IPS-18a (cell line): Measurements from ENCODE around the gene TWSG1.
A peak's percentile ranks its signal among the peaks of the same experiment; 100 is the strongest.
"Not testable (repeated sequence)": the region's sequence is repeated elsewhere in the genome, so short reads cannot be mapped to it uniquely, and the experiment has no call there.

Experiments
- H3K27ac ChIP-seq: one replicate; pipeline ENCODE4 v1.5.1; 2013; ENCODE audit warnings: low read length
- H3K27me3 ChIP-seq: one replicate; pipeline ENCODE4 v1.6.1; 2013; ENCODE audit warnings: mild to moderate bottlenecking, low read length; ENCODE audit not compliant: control insufficient read depth, insufficient read depth
- H3K36me3 ChIP-seq: one replicate; pipeline ENCODE4 v1.6.1; 2013; ENCODE audit warnings: low read depth, low read length; ENCODE audit not compliant: control insufficient read depth
- H3K4me1 ChIP-seq: one replicate; pipeline ENCODE4 v1.6.1; 2013; ENCODE audit warnings: low read depth, low read length; ENCODE audit not compliant: control insufficient read depth
- H3K4me3 ChIP-seq: one replicate; pipeline ENCODE4 v1.5.1; 2013; ENCODE audit warnings: low read length
- H3K9ac ChIP-seq: one replicate; pipeline ENCODE4 v1.6.1; 2013; ENCODE audit warnings: mild to moderate bottlenecking, low read length, moderate library complexity
- H3K9me3 ChIP-seq: one replicate; pipeline ENCODE4 v1.6.1; 2013; ENCODE audit warnings: low read depth, low read length; ENCODE audit not compliant: control insufficient read depth

Gene TWSG1

GRCh38 chr18:9428862-9429661 lies 94.5 kb downstream of the TWSG1 start:
- H3K27ac ChIP-seq: no peak overlapping the region
- no peaks in the 10 kb centered on the region for H3K36me3 ChIP-seq
- H3K27me3 ChIP-seq: no peaks in the 10 kb centered on the region
- H3K4me3 ChIP-seq: no peak overlapping the region
- no peak overlapping the region for H3K9ac ChIP-seq
- H3K9me3 ChIP-seq: no peaks in the 10 kb centered on the region
- peaks cover 2% of the 10 kb centered on the region for H3K4me1 ChIP-seq

GRCh38 chr18:9429662-9429993 lies 95.1 kb downstream of the TWSG1 start:
- peaks cover 5% of the 10 kb centered on the region for H3K4me1 ChIP-seq
- H3K36me3 ChIP-seq: no peaks in the 10 kb centered on the region
- H3K27me3 ChIP-seq: no peaks in the 10 kb centered on the region
- no peak overlapping the region for H3K9ac ChIP-seq
- H3K9me3 ChIP-seq: no peaks in the 10 kb centered on the region
- H3K27ac ChIP-seq: no peak overlapping the region
- H3K4me3 ChIP-seq: no peak overlapping the region

- not testable (repeated sequence) for H3K36me3 ChIP-seq, H3K4me3 ChIP-seq, H3K9ac ChIP-seq, H3K4me1 ChIP-seq, H3K27ac ChIP-seq, H3K9me3 ChIP-seq, H3K27me3 ChIP-seq
These were observed 95.7 kb downstream of the TWSG1 start for GRCh38 chr18:9430315-9430714.

- Histone ChIP-seq H3K9ac (no peak overlapping the region), H3K4me3 (no peak overlapping the region), H3K9me3 (no peaks in the 10 kb centered on the region), H3K4me1 (peaks cover 6% of the 10 kb centered on the region), H3K36me3 (no peaks in the 10 kb centered on the region), H3K27me3 (no peaks in the 10 kb centered on the region), H3K27ac (no peak overlapping the region)
These were observed 96.7 kb downstream of the TWSG1 start for GRCh38 chr18:9431296-9431695.

- H3K4me3 ChIP-seq, H3K27me3 ChIP-seq, H3K4me1 ChIP-seq, H3K9ac ChIP-seq, H3K36me3 ChIP-seq, H3K27ac ChIP-seq, H3K9me3 ChIP-seq: not testable (repeated sequence)
These were observed 98.5 kb downstream of the TWSG1 start for GRCh38 chr18:9433122-9433521.

GRCh38 chr18:9433671-9434121 lies 99.1 kb downstream of the TWSG1 start:
- Histone ChIP-seq H3K27me3 (no peaks in the 10 kb centered on the region), H3K27ac (no peak overlapping the region), H3K4me1 (peaks cover 9% of the 10 kb centered on the region), H3K9me3 (no peaks in the 10 kb centered on the region), H3K36me3 (no peaks in the 10 kb centered on the region), H3K4me3 (no peak overlapping the region), H3K9ac (no peak overlapping the region)

GRCh38 chr18:9434122-9434701 lies 99.6 kb downstream of the TWSG1 start:
- no peak overlapping the region for H3K27ac ChIP-seq
- H3K36me3 ChIP-seq: no peaks in the 10 kb centered on the region
- H3K27me3 ChIP-seq: no peaks in the 10 kb centered on the region
- H3K4me1 ChIP-seq: peaks cover 9% of the 10 kb centered on the region
- peak overlapping the region; percentile 48 for H3K9ac ChIP-seq
- no peaks in the 10 kb centered on the region for H3K9me3 ChIP-seq
- no peak overlapping the region for H3K4me3 ChIP-seq

- H3K4me3 ChIP-seq: no peak overlapping the region
- H3K36me3 ChIP-seq: no peaks in the 10 kb centered on the region
- H3K9ac ChIP-seq: no peak overlapping the region
- peaks cover 9% of the 10 kb centered on the region for H3K4me1 ChIP-seq
- H3K9me3 ChIP-seq: no peaks in the 10 kb centered on the region
- no peak overlapping the region for H3K27ac ChIP-seq
- H3K27me3 ChIP-seq: no peaks in the 10 kb centered on the region
These were observed 100.5 kb downstream of the TWSG1 start for GRCh38 chr18:9435041-9435440.

- no peak overlapping the region for H3K27ac ChIP-seq
These were observed 101.8 kb downstream of the TWSG1 start for GRCh38 chr18:9436206-9436929.

GRCh38 chr18:9437021-9437437 lies 102.5 kb downstream of the TWSG1 start:
- Histone ChIP-seq H3K9me3 (no peaks in the 10 kb centered on the region), H3K27me3 (no peaks in the 10 kb centered on the region), H3K27ac (no peak overlapping the region), H3K9ac (no peak overlapping the region), H3K4me1 (peaks cover 9% of the 10 kb centered on the region), H3K4me3 (no peak overlapping the region), H3K36me3 (no peaks in the 10 kb centered on the region)

More at GRCh38 chr18:9436206-9436929, 101.8 kb downstream of the TWSG1 start:
- H3K9me3 ChIP-seq: no peaks in the 10 kb centered on the region
- H3K4me1 ChIP-seq: peaks cover 9% of the 10 kb centered on the region
- no peaks in the 10 kb centered on the region for H3K27me3 ChIP-seq
- H3K4me3 ChIP-seq: no peak overlapping the region
- no peaks in the 10 kb centered on the region for H3K36me3 ChIP-seq
- H3K9ac ChIP-seq: no peak overlapping the region

- Histone ChIP-seq H3K27me3 (no peaks in the 10 kb centered on the region), H3K27ac (no peak overlapping the region), H3K9ac (no peak overlapping the region), H3K36me3 (no peaks in the 10 kb centered on the region), H3K9me3 (no peaks in the 10 kb centered on the region), H3K4me3 (no peak overlapping the region), H3K4me1 (peaks cover 9% of the 10 kb centered on the region)
These were observed 103.1 kb downstream of the TWSG1 start for GRCh38 chr18:9437672-9438071.
